HG03095 (cell line): ENCODE data around the gene SLC36A1.

Experiments
- ATAC-seq: cut with Tn5 transposase; IDR thresholded peaks from one replicate; pipeline ENCODE4 v1.9.1; 2021; ENCODE audit warnings: moderate library complexity; ENCODE audit not compliant: unreplicated experiment

SLC36A1 gene

DNA sequence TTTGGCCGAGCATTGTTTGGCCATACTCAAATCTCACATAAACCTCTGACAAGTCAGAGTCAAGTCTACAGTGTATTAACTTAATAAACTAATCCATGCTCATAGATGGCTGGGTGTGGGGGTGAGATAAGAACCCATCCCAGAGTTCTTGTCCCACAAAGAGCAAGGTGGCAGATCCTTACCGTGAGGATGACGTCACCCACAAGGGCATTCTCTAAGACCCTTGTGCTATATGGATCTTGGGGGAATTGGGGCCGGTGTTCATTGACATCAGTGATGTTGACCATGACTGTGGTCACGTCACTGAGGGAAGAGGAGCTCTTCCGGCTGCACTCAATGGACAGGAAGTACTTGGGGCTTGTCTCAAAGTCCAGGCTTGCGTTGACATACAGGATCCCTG, 81.6 kb downstream of the SLC36A1 start:
- ATAC-seq = no peak

- ATAC-seq = no peak
These were observed 84.2 kb downstream of the SLC36A1 start for GRCh38 chr5:151531581-151531980.

DNA sequence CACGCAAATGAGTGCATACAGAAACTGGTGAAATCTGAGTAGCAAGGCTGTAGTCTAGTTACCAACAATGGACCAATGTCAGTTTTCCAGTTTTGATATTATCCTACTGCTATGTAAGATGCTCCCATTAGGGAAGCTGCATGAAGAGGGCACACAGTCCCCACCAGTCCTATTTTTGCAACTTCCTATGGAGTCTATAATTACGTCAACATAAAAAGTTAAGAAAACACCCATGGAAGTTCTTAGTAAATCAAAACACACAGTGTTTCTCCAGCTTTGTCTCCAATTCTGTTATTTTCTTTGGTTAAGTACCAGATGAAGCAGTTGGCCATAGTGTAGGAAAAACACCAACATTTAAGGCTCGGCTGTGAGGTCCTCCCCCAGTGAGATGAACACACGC, 85.0 kb downstream of the SLC36A1 start:
- ATAC-seq = no peak

DNA sequence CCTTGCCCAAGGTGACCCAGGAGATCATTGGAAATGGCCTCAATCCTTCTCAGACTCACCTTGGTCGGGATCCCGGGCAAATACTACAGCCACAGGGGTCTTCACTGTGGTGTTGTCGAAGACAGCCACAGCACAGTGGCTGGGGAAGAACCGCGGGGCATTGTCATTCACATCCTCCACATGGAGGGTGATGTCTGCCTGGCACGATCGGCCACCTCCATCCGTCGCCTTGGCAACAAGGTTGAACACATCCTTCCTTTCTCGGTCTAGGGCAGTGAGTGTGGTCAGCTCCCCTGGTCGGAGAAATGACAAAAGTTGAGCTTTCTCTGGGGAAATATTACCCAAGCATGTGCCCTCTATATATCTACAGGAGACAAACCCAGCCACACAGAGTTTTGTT, 86.9 kb downstream of the SLC36A1 start:
- ATAC-seq = no peak

DNA sequence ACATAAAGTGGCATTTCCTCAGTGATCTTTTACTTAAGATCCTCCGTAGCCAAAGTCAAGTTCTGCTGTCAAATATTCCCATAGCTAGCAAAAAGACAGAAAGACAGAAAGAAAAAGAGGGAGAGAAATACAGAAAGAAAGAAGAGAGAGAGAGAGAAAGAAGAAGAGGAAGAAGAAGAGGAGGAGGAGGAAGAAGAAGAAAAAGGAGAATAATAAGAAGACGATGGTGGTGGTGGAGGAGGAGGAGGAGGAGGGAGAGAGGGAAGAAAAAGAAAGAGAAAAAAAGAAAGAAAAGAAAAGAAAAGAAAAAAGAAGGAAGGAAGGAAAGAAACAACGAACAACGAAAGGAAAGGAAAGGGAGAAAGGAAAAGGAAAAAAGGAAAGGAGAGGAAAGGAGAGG, 89.6 kb downstream of the SLC36A1 start:
- no peak for ATAC-seq

GRCh38 chr5:151541571-151541970, 94.2 kb downstream of the SLC36A1 start:
- ATAC-seq = no peak
